ENCODE measurements around the gene C16orf92.

Gene C16orf92

DNA sequence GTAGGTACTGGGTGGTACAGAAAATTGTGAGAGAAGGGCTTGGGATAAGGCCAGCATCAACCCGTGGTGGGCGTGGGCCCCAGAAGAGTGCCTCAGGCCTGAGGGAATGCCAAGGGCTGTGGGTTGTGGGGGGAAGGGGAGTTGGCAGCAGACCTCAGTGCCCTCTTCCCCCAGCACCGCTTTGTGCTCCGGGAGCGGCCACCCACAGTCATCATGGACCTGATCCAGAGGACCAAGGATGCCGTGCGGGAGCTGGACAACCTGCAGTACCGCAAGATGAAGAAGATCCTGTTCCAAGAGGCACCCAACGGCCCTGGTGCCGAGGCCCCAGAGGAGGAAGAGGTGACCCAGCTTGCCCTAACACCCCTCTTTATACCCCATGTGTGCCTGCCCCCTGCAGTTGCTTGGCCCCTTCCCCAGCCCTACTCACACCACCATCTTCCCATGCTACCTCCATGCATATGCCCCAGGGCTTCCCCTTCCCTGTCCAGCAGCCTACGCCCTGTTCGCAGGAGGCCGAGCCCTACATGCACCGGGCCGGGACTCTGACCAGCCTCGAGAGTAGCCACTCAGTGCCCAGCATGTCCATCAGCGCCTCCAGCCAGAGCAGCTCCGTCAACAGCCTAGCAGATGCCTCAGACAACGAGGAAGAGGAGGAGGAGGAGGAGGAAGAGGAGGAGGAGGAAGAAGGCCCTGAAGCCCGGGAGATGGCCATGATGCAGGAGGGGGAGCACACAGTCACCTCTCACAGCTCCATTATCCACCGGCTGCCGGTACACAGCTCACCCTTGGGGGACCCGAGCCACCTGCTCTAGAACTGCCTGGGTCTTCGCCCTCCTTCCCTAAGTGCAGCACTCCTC, 40.2 kb upstream of the C16orf92 start:
- H3K9ac ChIP-seq (ENCODE audit: low read depth in 1 of 2, low read length in 2 of 2), result no peak overlapping the region
- no peak overlapping the region for H3K4me3 ChIP-seq (ENCODE audit: low read depth in 1 of 2, low read length in 2 of 2)
- H3K9me3 ChIP-seq (ENCODE audit: control insufficient read depth in 1 of 2, low read length in 2 of 2), result no peaks in the 10 kb centered on the region
- no peaks in the 10 kb centered on the region for H3K27me3 ChIP-seq (ENCODE audit: control insufficient read depth in 1 of 2, insufficient read depth in 2 of 2, low read length in 2 of 2)
- H3K4me1 ChIP-seq (ENCODE audit: control insufficient read depth in 1 of 2, insufficient read depth in 2 of 2, low read length in 2 of 2), result no peaks in the 10 kb centered on the region
- peaks cover 81 to 92% of the 10 kb centered on the region in 2 donors for H3K36me3 ChIP-seq (ENCODE audit: control insufficient read depth in 1 of 2, insufficient read depth in 2 of 2, low read length in 2 of 2)
- no peak overlapping the region for H3K27ac ChIP-seq (ENCODE audit: low read depth, low read length)

DNA sequence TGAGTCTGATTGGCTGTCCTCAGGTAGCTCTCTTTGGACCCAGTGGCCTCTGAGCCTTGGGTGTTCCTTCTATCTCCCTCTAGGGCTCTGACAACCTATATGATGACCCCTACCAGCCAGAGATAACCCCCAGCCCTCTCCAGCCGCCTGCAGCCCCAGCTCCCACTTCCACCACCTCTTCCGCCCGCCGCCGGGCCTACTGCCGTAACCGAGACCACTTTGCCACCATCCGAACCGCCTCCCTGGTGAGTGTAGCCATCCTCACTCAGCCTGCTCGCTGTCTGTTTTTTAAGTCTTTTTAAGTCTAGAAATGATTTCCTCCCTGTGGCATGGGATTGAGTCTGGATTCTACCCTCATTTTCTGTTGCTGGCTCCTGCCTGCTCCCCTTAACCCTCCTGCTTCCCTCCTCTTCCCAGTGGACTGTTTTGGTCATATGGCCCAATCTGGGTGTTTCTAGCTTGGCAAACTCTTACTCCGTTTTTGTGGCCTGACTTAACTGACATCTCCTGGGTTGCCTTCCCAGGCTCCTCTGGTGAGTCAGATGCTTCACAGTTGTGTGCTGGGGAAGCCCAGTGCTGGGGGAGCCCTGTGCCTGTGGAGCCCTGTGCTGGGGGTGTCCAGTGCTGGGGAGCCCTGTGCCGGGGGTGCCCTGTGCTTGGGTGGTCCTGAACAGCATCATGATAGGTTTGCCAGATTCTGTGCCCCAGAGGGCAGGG, 39.4 kb upstream of the C16orf92 start:
- H3K9ac ChIP-seq (ENCODE audit: low read depth in 1 of 2, low read length in 2 of 2), result no peak overlapping the region
- H3K36me3 ChIP-seq (ENCODE audit: control insufficient read depth in 1 of 2, insufficient read depth in 2 of 2, low read length in 2 of 2), result peaks cover 82 to 92% of the 10 kb centered on the region in 2 donors
- no peaks in the 10 kb centered on the region for H3K27me3 ChIP-seq (ENCODE audit: control insufficient read depth in 1 of 2, insufficient read depth in 2 of 2, low read length in 2 of 2)
- no peak overlapping the region for H3K4me3 ChIP-seq (ENCODE audit: low read depth in 1 of 2, low read length in 2 of 2)
- H3K4me1 ChIP-seq (ENCODE audit: control insufficient read depth in 1 of 2, insufficient read depth in 2 of 2, low read length in 2 of 2), result no peaks in the 10 kb centered on the region
- H3K27ac ChIP-seq (ENCODE audit: low read depth, low read length), result no peak overlapping the region
- no peaks in the 10 kb centered on the region for H3K9me3 ChIP-seq (ENCODE audit: control insufficient read depth in 1 of 2, low read length in 2 of 2)

DNA sequence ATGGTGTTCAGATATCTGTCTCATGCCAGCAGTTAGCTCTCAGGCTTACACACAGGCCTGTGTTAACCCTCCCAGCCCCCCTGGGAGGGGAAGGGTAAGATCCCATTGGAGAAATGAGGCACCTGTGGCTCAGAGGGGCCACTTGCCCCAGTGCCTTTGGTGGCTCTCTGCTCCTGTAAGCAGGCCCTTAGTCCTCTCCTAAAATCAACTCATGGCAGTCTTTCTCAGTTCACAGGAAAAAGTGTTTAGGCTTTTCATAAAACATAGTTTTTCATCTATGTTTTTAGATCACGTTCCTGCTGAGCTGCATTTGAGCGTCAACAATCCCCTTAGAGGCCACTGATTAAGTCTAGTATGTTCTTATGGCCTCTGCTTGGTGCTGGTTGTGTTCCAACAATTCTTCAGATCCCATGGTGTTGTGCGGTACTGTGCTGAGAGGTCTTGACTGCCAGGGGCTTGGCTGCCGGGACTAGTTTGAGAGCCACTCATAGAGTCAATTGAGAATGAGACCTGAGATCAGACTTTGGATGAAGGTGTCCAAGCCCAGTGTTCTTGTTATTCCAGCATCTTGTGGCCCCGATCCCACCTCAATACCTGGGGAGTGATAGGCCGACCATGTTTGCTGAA, 38.7 kb upstream of the C16orf92 start:
- Histone ChIP-seq H3K27me3 (ENCODE audit: control insufficient read depth in 1 of 2, insufficient read depth in 2 of 2, low read length in 2 of 2) (no peaks in the 10 kb centered on the region), H3K27ac (ENCODE audit: low read depth, low read length) (no peak overlapping the region), H3K36me3 (ENCODE audit: control insufficient read depth in 1 of 2, insufficient read depth in 2 of 2, low read length in 2 of 2) (peaks cover 80 to 92% of the 10 kb centered on the region in 2 donors), H3K9ac (ENCODE audit: low read depth in 1 of 2, low read length in 2 of 2) (no peak overlapping the region), H3K4me3 (ENCODE audit: low read depth in 1 of 2, low read length in 2 of 2) (no peak overlapping the region), H3K9me3 (ENCODE audit: control insufficient read depth in 1 of 2, low read length in 2 of 2) (no peaks in the 10 kb centered on the region), H3K4me1 (ENCODE audit: control insufficient read depth in 1 of 2, insufficient read depth in 2 of 2, low read length in 2 of 2) (no peaks in the 10 kb centered on the region)

DNA sequence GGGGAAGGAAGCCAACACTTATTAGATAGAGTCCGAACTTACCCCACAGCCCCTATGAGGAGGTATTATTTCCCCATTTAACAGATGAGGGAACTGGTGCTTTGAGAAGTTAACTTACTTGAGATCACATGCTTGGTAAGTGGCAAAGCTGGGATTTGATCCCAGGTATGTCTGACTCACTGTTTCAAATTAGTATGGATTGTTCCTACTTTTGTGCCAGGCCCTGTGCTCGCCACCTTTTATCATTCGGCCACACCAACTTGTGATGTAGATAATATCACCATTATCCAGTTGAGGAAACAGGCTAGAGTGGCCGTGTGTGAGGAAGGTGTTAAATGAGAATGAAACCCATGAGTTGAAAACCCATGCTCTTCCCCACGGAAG, 38.2 kb upstream of the C16orf92 start:
- no peak overlapping the region for H3K4me3 ChIP-seq (ENCODE audit: low read depth in 1 of 2, low read length in 2 of 2)
- H3K27me3 ChIP-seq (ENCODE audit: control insufficient read depth in 1 of 2, insufficient read depth in 2 of 2, low read length in 2 of 2), result no peaks in the 10 kb centered on the region
- peaks cover 80 to 92% of the 10 kb centered on the region in 2 donors for H3K36me3 ChIP-seq (ENCODE audit: control insufficient read depth in 1 of 2, insufficient read depth in 2 of 2, low read length in 2 of 2)
- H3K9ac ChIP-seq (ENCODE audit: low read depth in 1 of 2, low read length in 2 of 2), result no peak overlapping the region
- no peak overlapping the region for H3K27ac ChIP-seq (ENCODE audit: low read depth, low read length)
- no peaks in the 10 kb centered on the region for H3K9me3 ChIP-seq (ENCODE audit: control insufficient read depth in 1 of 2, low read length in 2 of 2)
- H3K4me1 ChIP-seq (ENCODE audit: control insufficient read depth in 1 of 2, insufficient read depth in 2 of 2, low read length in 2 of 2), result no peaks in the 10 kb centered on the region

DNA sequence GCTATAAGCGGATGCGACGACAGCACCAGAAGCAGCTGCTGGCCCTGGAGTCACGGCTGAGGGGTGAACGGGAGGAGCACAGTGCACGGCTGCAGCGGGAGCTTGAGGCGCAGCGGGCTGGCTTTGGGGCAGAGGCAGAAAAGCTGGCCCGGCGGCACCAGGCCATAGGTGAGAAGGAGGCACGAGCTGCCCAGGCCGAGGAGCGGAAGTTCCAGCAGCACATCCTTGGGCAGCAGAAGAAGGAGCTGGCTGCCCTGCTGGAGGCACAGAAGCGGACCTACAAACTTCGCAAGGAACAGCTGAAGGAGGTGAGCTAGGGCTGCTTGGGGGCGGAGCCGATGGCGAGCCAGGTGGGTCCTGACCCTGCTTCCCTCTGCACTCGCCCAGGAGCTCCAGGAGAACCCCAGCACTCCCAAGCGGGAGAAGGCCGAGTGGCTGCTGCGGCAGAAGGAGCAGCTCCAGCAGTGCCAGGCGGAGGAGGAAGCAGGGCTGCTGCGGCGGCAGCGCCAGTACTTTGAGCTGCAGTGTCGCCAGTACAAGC, 37.7 kb upstream of the C16orf92 start:
- Histone ChIP-seq H3K4me3 (ENCODE audit: low read depth in 1 of 2, low read length in 2 of 2) (no peak overlapping the region), H3K27ac (ENCODE audit: low read depth, low read length) (no peak overlapping the region), H3K9ac (ENCODE audit: low read depth in 1 of 2, low read length in 2 of 2) (no peak overlapping the region), H3K27me3 (ENCODE audit: control insufficient read depth in 1 of 2, insufficient read depth in 2 of 2, low read length in 2 of 2) (no peaks in the 10 kb centered on the region), H3K9me3 (ENCODE audit: control insufficient read depth in 1 of 2, low read length in 2 of 2) (no peaks in the 10 kb centered on the region), H3K36me3 (ENCODE audit: control insufficient read depth in 1 of 2, insufficient read depth in 2 of 2, low read length in 2 of 2) (peaks cover 77 to 87% of the 10 kb centered on the region in 2 donors), H3K4me1 (ENCODE audit: control insufficient read depth in 1 of 2, insufficient read depth in 2 of 2, low read length in 2 of 2) (no peaks in the 10 kb centered on the region)

DNA sequence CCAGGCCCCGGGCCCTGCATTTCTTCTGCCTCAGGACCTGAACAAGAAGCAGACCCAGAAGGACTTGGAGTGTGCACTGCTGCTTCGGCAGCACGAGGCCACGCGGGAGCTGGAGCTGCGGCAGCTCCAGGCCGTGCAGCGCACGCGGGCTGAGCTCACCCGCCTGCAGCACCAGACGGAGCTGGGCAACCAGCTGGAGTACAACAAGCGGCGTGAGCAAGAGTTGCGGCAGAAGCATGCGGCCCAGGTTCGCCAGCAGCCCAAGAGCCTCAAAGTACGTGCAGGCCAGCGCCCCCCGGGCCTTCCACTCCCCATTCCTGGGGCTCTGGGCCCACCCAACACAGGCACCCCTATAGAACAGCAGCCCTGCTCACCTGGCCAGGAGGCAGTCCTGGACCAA, 36.8 kb upstream of the C16orf92 start:
- H3K4me1 ChIP-seq (ENCODE audit: control insufficient read depth in 1 of 2, insufficient read depth in 2 of 2, low read length in 2 of 2), result no peaks in the 10 kb centered on the region
- no peak overlapping the region for H3K9ac ChIP-seq (ENCODE audit: low read depth in 1 of 2, low read length in 2 of 2)
- H3K27me3 ChIP-seq (ENCODE audit: control insufficient read depth in 1 of 2, insufficient read depth in 2 of 2, low read length in 2 of 2), result no peaks in the 10 kb centered on the region
- H3K4me3 ChIP-seq (ENCODE audit: low read depth in 1 of 2, low read length in 2 of 2), result no peak overlapping the region
- no peaks in the 10 kb centered on the region for H3K9me3 ChIP-seq (ENCODE audit: control insufficient read depth in 1 of 2, low read length in 2 of 2)
- H3K27ac ChIP-seq (ENCODE audit: low read depth, low read length), result no peak overlapping the region
- H3K36me3 ChIP-seq (ENCODE audit: control insufficient read depth in 1 of 2, insufficient read depth in 2 of 2, low read length in 2 of 2), result peaks cover 76 to 87% of the 10 kb centered on the region in 2 donors

DNA sequence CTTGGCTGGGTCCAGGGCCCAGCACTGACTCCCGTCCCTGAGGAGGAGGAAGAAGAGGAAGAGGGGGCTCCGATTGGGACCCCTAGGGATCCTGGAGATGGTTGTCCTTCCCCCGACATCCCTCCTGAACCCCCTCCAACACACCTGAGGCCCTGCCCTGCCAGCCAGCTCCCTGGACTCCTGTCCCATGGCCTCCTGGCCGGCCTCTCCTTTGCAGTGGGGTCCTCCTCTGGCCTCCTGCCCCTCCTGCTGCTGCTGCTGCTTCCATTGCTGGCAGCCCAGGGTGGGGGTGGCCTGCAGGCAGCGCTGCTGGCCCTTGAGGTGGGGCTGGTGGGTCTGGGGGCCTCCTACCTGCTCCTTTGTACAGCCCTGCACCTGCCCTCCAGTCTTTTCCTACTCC, 36.1 kb upstream of the C16orf92 start:
- Histone ChIP-seq H3K27ac (ENCODE audit: low read depth, low read length) (no peak overlapping the region), H3K4me3 (ENCODE audit: low read depth in 1 of 2, low read length in 2 of 2) (no peak overlapping the region), H3K36me3 (ENCODE audit: control insufficient read depth in 1 of 2, insufficient read depth in 2 of 2, low read length in 2 of 2) (peaks cover 70 to 87% of the 10 kb centered on the region in 2 donors), H3K27me3 (ENCODE audit: control insufficient read depth in 1 of 2, insufficient read depth in 2 of 2, low read length in 2 of 2) (no peaks in the 10 kb centered on the region), H3K9me3 (ENCODE audit: control insufficient read depth in 1 of 2, low read length in 2 of 2) (no peaks in the 10 kb centered on the region), H3K4me1 (ENCODE audit: control insufficient read depth in 1 of 2, insufficient read depth in 2 of 2, low read length in 2 of 2) (no peaks in the 10 kb centered on the region), H3K9ac (ENCODE audit: low read depth in 1 of 2, low read length in 2 of 2) (no peak overlapping the region)

DNA sequence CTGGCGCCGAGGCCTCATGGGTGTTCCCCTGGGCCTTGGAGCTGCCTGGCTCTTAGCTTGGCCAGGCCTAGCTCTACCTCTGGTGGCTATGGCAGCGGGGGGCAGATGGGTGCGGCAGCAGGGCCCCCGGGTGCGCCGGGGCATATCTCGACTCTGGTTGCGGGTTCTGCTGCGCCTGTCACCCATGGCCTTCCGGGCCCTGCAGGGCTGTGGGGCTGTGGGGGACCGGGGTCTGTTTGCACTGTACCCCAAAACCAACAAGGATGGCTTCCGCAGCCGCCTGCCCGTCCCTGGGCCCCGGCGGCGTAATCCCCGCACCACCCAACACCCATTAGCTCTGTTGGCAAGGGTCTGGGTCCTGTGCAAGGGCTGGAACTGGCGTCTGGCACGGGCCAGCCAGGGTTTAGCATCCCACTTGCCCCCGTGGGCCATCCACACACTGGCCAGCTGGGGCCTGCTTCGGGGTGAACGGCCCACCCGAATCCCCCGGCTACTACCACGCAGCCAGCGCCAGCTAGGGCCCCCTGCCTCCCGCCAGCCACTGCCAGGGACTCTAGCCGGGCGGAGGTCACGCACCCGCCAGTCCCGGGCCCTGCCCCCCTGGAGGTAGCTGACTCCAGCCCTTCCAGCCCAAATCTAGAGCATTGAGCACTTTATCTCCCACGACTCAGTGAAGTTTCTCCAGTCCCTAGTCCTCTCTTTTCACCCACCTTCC, 35.5 kb upstream of the C16orf92 start:
- no peaks in the 10 kb centered on the region for H3K27me3 ChIP-seq (ENCODE audit: control insufficient read depth in 1 of 2, insufficient read depth in 2 of 2, low read length in 2 of 2)
- no peaks in the 10 kb centered on the region for H3K4me1 ChIP-seq (ENCODE audit: control insufficient read depth in 1 of 2, insufficient read depth in 2 of 2, low read length in 2 of 2)
- no peak overlapping the region for H3K9ac ChIP-seq (ENCODE audit: low read depth in 1 of 2, low read length in 2 of 2)
- no peak overlapping the region for H3K27ac ChIP-seq (ENCODE audit: low read depth, low read length)
- peaks cover 67 to 86% of the 10 kb centered on the region in 2 donors for H3K36me3 ChIP-seq (ENCODE audit: control insufficient read depth in 1 of 2, insufficient read depth in 2 of 2, low read length in 2 of 2)
- no peaks in the 10 kb centered on the region for H3K9me3 ChIP-seq (ENCODE audit: control insufficient read depth in 1 of 2, low read length in 2 of 2)
- no peak overlapping the region for H3K4me3 ChIP-seq (ENCODE audit: low read depth in 1 of 2, low read length in 2 of 2)

DNA sequence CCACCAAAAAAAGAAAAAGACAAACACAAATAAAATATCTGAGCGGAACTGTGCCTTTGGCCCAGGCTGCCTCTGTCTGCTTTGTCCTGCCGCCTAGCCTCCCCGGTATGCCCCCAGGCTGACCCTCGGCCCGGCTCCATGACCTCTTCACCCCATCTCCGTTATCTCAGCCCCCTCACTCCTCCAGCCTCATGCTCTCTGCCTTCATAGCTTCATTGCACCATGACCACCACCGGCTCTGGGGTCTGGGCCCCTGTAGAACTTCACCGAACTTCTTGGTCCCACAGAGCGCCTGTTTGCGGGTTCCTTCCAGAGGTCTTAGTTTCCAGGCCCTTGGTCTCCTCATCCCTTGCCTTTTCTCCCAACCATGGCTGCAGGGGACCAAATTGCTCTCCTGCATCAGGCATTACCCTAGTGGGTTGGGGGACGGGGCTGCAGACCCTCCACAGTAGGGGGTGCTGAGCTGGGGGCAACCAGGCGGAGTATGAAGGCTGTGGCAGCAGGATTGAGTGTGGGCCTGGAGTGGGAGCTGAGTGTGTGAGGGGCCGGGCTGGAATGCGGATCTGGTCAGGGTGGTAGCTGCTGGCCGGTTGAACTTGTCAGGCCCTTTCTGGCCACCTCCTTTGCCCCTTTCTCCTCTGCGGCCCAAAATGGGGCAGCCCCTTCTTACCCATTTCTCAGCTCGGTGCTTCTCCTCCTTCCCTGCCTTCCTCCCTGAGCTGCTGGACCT, 34.5 kb upstream of the C16orf92 start:
- H3K27ac ChIP-seq (ENCODE audit: low read depth, low read length), result no peak overlapping the region

More for the DNA sequence above, 34.5 kb upstream of the C16orf92 start:
- no peak overlapping the region for H3K4me3 ChIP-seq (ENCODE audit: low read depth in 1 of 2, low read length in 2 of 2)
- H3K9me3 ChIP-seq (ENCODE audit: control insufficient read depth in 1 of 2, low read length in 2 of 2), result no peaks in the 10 kb centered on the region
- H3K9ac ChIP-seq (ENCODE audit: low read depth in 1 of 2, low read length in 2 of 2), result no peak overlapping the region
- no peaks in the 10 kb centered on the region for H3K4me1 ChIP-seq (ENCODE audit: control insufficient read depth in 1 of 2, insufficient read depth in 2 of 2, low read length in 2 of 2)
- no peaks in the 10 kb centered on the region for H3K27me3 ChIP-seq (ENCODE audit: control insufficient read depth in 1 of 2, insufficient read depth in 2 of 2, low read length in 2 of 2)
- peaks cover 61 to 86% of the 10 kb centered on the region in 2 donors for H3K36me3 ChIP-seq (ENCODE audit: control insufficient read depth in 1 of 2, insufficient read depth in 2 of 2, low read length in 2 of 2)

Measured in duodenal mucosa (tissue), 2 donors.